Measurements from ENCODE around the gene NCOR2.

NCOR2 gene

GRCh38 chr12:124595444-124595843 lies 28.0 kb upstream of the NCOR2 start:
- TF ChIP-seq CTCF (IDR thresholded peaks at IDR 0.05; ENCODE audit: low read depth, low read length) = no peak
- no peak overlapping the region for H3K4me3 ChIP-seq (ENCODE audit: low read depth, low read length)

- no peak overlapping the region for H3K4me3 ChIP-seq (ENCODE audit: low read depth, low read length)
- TF ChIP-seq CTCF (IDR thresholded peaks at IDR 0.05; ENCODE audit: low read depth, low read length) = no peak
Measured at GRCh38 chr12:124594851-124595250, 27.4 kb upstream of the NCOR2 start.

GRCh38 chr12:124593851-124594401 lies 26.5 kb upstream of the NCOR2 start:
- no peak overlapping the region for H3K4me3 ChIP-seq (ENCODE audit: low read depth, low read length)

GRCh38 chr12:124593176-124593575 lies 25.8 kb upstream of the NCOR2 start:
- H3K4me3 ChIP-seq (ENCODE audit: low read depth, low read length) = no peak overlapping the region
- no peak for TF ChIP-seq CTCF (IDR thresholded peaks at IDR 0.05; ENCODE audit: low read depth, low read length)

More at GRCh38 chr12:124593851-124594401, 26.5 kb upstream of the NCOR2 start:
- no peak for TF ChIP-seq CTCF (IDR thresholded peaks at IDR 0.05; ENCODE audit: low read depth, low read length)

GRCh38 chr12:124592481-124593160 lies 25.2 kb upstream of the NCOR2 start:
- no peak overlapping the region for H3K4me3 ChIP-seq (ENCODE audit: low read depth, low read length)
- no peak for TF ChIP-seq CTCF (IDR thresholded peaks at IDR 0.05; ENCODE audit: low read depth, low read length)

- H3K4me3 ChIP-seq (ENCODE audit: low read depth, low read length) = no peak overlapping the region
- no peak for TF ChIP-seq CTCF (IDR thresholded peaks at IDR 0.05; ENCODE audit: low read depth, low read length)
Measured at GRCh38 chr12:124592050-124592449, 24.6 kb upstream of the NCOR2 start.

- TF ChIP-seq CTCF (IDR thresholded peaks at IDR 0.05; ENCODE audit: low read depth, low read length) = no peak
Measured at GRCh38 chr12:124590447-124590846, 23.0 kb upstream of the NCOR2 start.

More at GRCh38 chr12:124590447-124590846, 23.0 kb upstream of the NCOR2 start:
- H3K4me3 ChIP-seq (ENCODE audit: low read depth, low read length) = no peak overlapping the region
